HG03280 (cell line): ENCODE measurements around the gene CDC45.

Source experiments
- ATAC-seq: cut with Tn5 transposase; IDR thresholded peaks from one replicate; pipeline ENCODE4 v1.9.1; 2021; ENCODE audit warnings: mild to moderate bottlenecking, moderate library complexity; ENCODE audit not compliant: unreplicated experiment

The CDC45 gene

GRCh38 chr22:19555651-19556050, 75.9 kb downstream of the CDC45 start:
- no peak for ATAC-seq

- ATAC-seq, result no peak
Observed at GRCh38 chr22:19556963-19557545, 77.3 kb downstream of the CDC45 start.

- no peak for ATAC-seq
Observed at GRCh38 chr22:19559324-19559811, 79.6 kb downstream of the CDC45 start.

GRCh38 chr22:19559956-19560355, 80.2 kb downstream of the CDC45 start:
- ATAC-seq, result no peak

- ATAC-seq, result no peak
Observed at GRCh38 chr22:19565382-19566278, 85.9 kb downstream of the CDC45 start.

- no peak for ATAC-seq
Observed at GRCh38 chr22:19566279-19567156, 86.8 kb downstream of the CDC45 start.

GRCh38 chr22:19567157-19568009, 87.7 kb downstream of the CDC45 start:
- no peak for ATAC-seq

- ATAC-seq, result no peak
Observed at GRCh38 chr22:19568337-19569275, 88.9 kb downstream of the CDC45 start.

- no peak for ATAC-seq
Observed at GRCh38 chr22:19569276-19569640, 89.5 kb downstream of the CDC45 start.

- ATAC-seq, result no peak
Observed at GRCh38 chr22:19569976-19570375, 90.3 kb downstream of the CDC45 start.
